NB4 (cell line): Measurements from ENCODE around the gene BMPR2.

Experiments
- DNase-seq: peaks from one replicate; pipeline ENCODE4 v3.0.0; 2010; ENCODE audit warnings: low read depth
- H3K4me3 ChIP-seq: one replicate; pipeline ENCODE4 v1.5.1; 2011; ENCODE audit warnings: mild to moderate bottlenecking, low read depth, low read length, moderate library complexity
- MYC ChIP-seq: IDR thresholded peaks from 2 replicates; pipeline ENCODE4 v1.6.1; 2011; ENCODE audit warnings: low read depth, low read length
- POLR2A ChIP-seq: IDR thresholded peaks from 2 replicates; pipeline ENCODE4 v1.6.1; 2011; ENCODE audit warnings: mild to moderate bottlenecking; ENCODE audit not compliant: insufficient read length; ENCODE audit errors: extremely low read depth
- TF ChIP-seq, protein P1 (sequence below): IDR thresholded peaks from 2 replicates; pipeline ENCODE4 v1.6.1; 2011; ENCODE audit warnings: low read depth, low read length
- TF ChIP-seq, protein P2 (sequence below): IDR thresholded peaks from one replicate; pipeline ENCODE4 v1.5.1; 2012; ENCODE audit warnings: low read depth, low read length

Gene BMPR2

GRCh38 chr2:202449344-202449743, 73.2 kb downstream of the BMPR2 start:
- TF ChIP-seq, protein P1, sequence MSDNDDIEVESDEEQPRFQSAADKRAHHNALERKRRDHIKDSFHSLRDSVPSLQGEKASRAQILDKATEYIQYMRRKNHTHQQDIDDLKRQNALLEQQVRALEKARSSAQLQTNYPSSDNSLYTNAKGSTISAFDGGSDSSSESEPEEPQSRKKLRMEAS: no peak
- TF ChIP-seq, protein P2, sequence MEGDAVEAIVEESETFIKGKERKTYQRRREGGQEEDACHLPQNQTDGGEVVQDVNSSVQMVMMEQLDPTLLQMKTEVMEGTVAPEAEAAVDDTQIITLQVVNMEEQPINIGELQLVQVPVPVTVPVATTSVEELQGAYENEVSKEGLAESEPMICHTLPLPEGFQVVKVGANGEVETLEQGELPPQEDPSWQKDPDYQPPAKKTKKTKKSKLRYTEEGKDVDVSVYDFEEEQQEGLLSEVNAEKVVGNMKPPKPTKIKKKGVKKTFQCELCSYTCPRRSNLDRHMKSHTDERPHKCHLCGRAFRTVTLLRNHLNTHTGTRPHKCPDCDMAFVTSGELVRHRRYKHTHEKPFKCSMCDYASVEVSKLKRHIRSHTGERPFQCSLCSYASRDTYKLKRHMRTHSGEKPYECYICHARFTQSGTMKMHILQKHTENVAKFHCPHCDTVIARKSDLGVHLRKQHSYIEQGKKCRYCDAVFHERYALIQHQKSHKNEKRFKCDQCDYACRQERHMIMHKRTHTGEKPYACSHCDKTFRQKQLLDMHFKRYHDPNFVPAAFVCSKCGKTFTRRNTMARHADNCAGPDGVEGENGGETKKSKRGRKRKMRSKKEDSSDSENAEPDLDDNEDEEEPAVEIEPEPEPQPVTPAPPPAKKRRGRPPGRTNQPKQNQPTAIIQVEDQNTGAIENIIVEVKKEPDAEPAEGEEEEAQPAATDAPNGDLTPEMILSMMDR: no peak
- TF ChIP-seq MYC: no peak
- TF ChIP-seq POLR2A: no peak
- no peak overlapping the region for H3K4me3 ChIP-seq
- no peak for DNase-seq

DNA sequence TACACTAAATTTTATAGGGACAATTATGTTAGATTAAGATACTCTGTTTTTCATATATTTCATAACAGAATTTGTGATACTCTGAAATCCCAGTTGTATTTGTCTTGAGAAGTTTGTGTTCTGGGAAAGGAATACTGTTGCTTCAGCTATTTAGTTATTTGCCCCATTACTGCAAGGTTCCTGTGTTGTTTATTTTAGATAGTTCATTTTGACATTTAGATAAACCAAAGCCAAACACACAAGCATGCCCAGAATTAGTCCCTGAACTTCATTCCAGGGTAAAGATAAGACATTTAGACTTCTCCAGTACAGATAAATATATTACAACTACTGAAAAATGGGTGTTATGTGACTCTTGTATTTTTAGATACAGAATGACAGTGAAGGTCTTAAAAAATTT, 74.7 kb downstream of the BMPR2 start:
- TF ChIP-seq POLR2A: no peak
- no peak for DNase-seq
- no peak overlapping the region for H3K4me3 ChIP-seq

DNA sequence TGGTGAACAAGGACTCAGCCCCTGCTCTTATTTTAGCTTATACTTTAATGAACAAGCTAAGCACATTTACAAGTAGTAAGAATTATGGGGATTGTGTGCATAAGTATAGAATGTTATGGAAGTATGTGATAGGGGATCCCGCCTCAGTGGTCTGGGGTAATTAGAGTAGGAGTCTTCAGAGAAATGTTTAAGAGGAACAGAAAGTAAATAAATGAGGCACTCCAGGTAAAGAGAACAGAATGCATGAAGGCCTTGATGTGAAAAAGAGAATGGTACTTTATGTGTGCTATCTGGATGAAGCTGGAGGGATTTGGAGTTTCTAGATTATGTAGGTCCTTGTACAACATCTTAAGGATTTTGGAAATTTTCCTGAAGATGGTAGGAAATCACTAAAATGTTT, 76.6 kb downstream of the BMPR2 start:
- no peak overlapping the region for H3K4me3 ChIP-seq
- TF ChIP-seq, protein P2: no peak
- TF ChIP-seq MYC (no peak), POLR2A (no peak)
- TF ChIP-seq, protein P1: no peak
- no peak for DNase-seq

DNA sequence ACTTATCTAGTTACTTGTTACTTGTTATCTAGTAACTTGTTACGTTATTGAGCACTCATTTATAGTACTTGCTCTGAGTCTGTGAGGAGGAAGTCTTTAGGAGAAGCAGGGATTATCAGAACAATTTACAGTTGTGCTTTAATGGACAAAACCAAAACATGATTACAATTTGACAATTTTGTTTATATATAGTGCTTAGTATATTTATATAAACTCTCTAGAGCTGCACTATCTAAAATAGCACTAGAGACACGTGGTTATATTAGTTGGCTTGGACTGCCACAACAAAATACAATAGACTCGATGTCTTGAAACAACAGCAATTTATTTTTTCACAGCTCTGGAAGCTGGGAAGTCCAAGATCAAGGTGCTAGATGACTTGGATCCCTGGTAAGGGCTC, 78.4 kb downstream of the BMPR2 start:
- TF ChIP-seq POLR2A (no peak), MYC (no peak)
- TF ChIP-seq, protein P2: no peak
- TF ChIP-seq, protein P1: no peak
- DNase-seq: no peak

GRCh38 chr2:202455114-202455513, 79.0 kb downstream of the BMPR2 start:
- H3K4me3 ChIP-seq: no peak overlapping the region
- no peak for DNase-seq
- TF ChIP-seq, protein P1: no peak
- TF ChIP-seq POLR2A (no peak), MYC (no peak)
- TF ChIP-seq, protein P2: no peak

More for the DNA sequence above, 78.4 kb downstream of the BMPR2 start:
- no peak overlapping the region for H3K4me3 ChIP-seq

- TF ChIP-seq MYC: no peak
- no peak for TF ChIP-seq POLR2A
- TF ChIP-seq, protein P1: no peak
- TF ChIP-seq, protein P2: no peak
- no peak for DNase-seq
- no peak overlapping the region for H3K4me3 ChIP-seq
Measured at GRCh38 chr2:202460119-202460518, 84.0 kb downstream of the BMPR2 start.
